ENCODE results near the gene SCAPER. TPM values are rescaled to one million over a fixed set of nuclear protein-coding genes. Genes with fewer than 3 reads are reported as not detected.

Gene SCAPER
- total RNA-seq, 1 experiment from 2014 or later = 15.3 TPM

GRCh38 chr15:76582550-76582949 is 322.6 kb downstream of the SCAPER start:
- no peak for DNase-seq (ENCODE audit: low read depth, low spot score)
- Histone ChIP-seq H3K4me1 (ENCODE audit: control insufficient read depth, insufficient read depth, low read length) (no peaks in the 10 kb centered on the region), H3K36me3 (ENCODE audit: control insufficient read depth, insufficient read depth, low read length) (no peaks in the 10 kb centered on the region), H3K9me3 (ENCODE audit: control insufficient read depth, insufficient read depth, low read depth, low read length) (no peaks in the 10 kb centered on the region; the same call in 1 of the 2 replicates), H3K27me3 (ENCODE audit: control insufficient read depth, insufficient read depth, low read length) (no peaks in the 10 kb centered on the region), H3K27ac (ENCODE audit: low read length) (no peak overlapping the region), H3K4me3 (ENCODE audit: low read depth in 2 of 2, low read length in 2 of 2) (no peak overlapping the region)
- no peak for TF ChIP-seq TCF7L2 (IDR thresholded peaks at IDR 0.05; ENCODE audit: low read depth, low read length)
- TF ChIP-seq CTCF (IDR thresholded peaks at IDR 0.05) = no peak
- TF ChIP-seq SIN3A (IDR thresholded peaks at IDR 0.05; ENCODE audit: borderline replicate concordance, insufficient read depth, low read depth, low read length) = no peak
- TF ChIP-seq POLR2AphosphoS5 (IDR thresholded peaks at IDR 0.05; ENCODE audit: low read depth, low read length) = no peak
- no peak for TF ChIP-seq REST (IDR thresholded peaks at IDR 0.05; ENCODE audit: insufficient read depth in 1 of 2, low read depth in 2 of 2, low read length in 1 of 2)
- ATAC-seq = no peak
- BruUV-seq (replicated peaks) = no TSS peak
- POLR2A ChIA-PET = no interaction called here
- CTCF ChIA-PET = no interaction called here
- intact Hi-C loops (cut with micrococcal nuclease; ENCODE audit: unreplicated experiment) (loop anchor here (5.0 kb wide), 1 partner anchor 35 kb away; no protein-coding TSS in a partner anchor), in situ Hi-C loops (cut with HindIII; ENCODE audit: low pct_unique_long_range_greater_than_20kb, low sequenced_read_pairs) (no loop called here)

GRCh38 chr15:76577879-76578512 is 327.1 kb downstream of the SCAPER start:
- Histone ChIP-seq H3K27me3 (ENCODE audit: control insufficient read depth, insufficient read depth, low read length) (no peaks in the 10 kb centered on the region), H3K4me1 (ENCODE audit: control insufficient read depth, insufficient read depth, low read length) (no peaks in the 10 kb centered on the region; the same call in 1 of the 2 replicates), H3K27ac (ENCODE audit: low read length) (no peak overlapping the region), H3K36me3 (ENCODE audit: control insufficient read depth, insufficient read depth, low read length) (no peaks in the 10 kb centered on the region), H3K9me3 (ENCODE audit: control insufficient read depth, insufficient read depth, low read depth, low read length) (no peaks in the 10 kb centered on the region; the same call in 1 of the 2 replicates), H3K4me3 (ENCODE audit: low read depth in 2 of 2, low read length in 2 of 2) (no peak overlapping the region)
- POLR2A ChIA-PET = interaction anchor here (0.6 kb wide), 1 partner anchor 18 kb away, joined by 3 read pairs; no protein-coding TSS in a partner anchor
- BruUV-seq (replicated peaks) = no TSS peak
- DNase-seq (ENCODE audit: low read depth, low spot score) (no peak), ATAC-seq (no peak)
- TF ChIP-seq CTCF (IDR thresholded peaks at IDR 0.05) = no peak
- TF ChIP-seq SIN3A (IDR thresholded peaks at IDR 0.05; ENCODE audit: borderline replicate concordance, insufficient read depth, low read depth, low read length) = no peak
- no peak for TF ChIP-seq REST (IDR thresholded peaks at IDR 0.05; ENCODE audit: insufficient read depth in 1 of 2, low read depth in 2 of 2, low read length in 1 of 2)
- TF ChIP-seq POLR2AphosphoS5 (IDR thresholded peaks at IDR 0.05; ENCODE audit: low read depth, low read length) = no peak
- no peak for TF ChIP-seq TCF7L2 (IDR thresholded peaks at IDR 0.05; ENCODE audit: low read depth, low read length)
- CTCF ChIA-PET = no interaction called here
- in situ Hi-C loops (cut with HindIII; ENCODE audit: low pct_unique_long_range_greater_than_20kb, low sequenced_read_pairs) (no loop called here), intact Hi-C loops (cut with micrococcal nuclease; ENCODE audit: unreplicated experiment) (no loop called here)
